Activated CD8-positive, alpha-beta memory T cell treated with anti-CD3 and anti-CD28 coated beads, Interleukin-2, amount 50 U/mL, for 4 hours (primary cell): ENCODE results near the gene CHN2.

Experiments used
- DNase-seq: peaks from one replicate; pipeline ENCODE4 v3.0.0-alpha.2; 2020

CHN2 gene

GRCh38 chr7:29315122-29315891 lies 120.7 kb downstream of the CHN2 start:
- DNase-seq: no peak

DNA sequence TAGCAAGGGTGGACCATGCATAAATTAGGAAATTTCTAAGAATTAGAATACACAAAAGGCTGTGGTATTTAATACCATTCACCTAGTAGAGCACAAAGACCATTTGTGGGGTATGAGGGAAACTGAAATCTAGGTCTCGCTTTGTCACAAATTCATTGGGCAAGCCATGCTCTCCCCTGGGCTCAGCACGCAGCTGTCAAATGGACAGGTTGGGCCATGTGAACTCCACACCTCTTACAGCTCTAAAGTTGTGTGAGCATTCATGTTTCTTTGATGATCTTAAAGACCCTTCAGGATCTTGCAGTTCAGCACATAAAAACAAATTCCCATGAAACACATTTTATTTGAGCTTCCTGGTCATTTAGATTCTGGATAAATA lies 121.3 kb downstream of the CHN2 start:
- DNase-seq: no peak

GRCh38 chr7:29316926-29317325 lies 122.4 kb downstream of the CHN2 start:
- DNase-seq: no peak

GRCh38 chr7:29318853-29319718 lies 124.5 kb downstream of the CHN2 start:
- no peak for DNase-seq

GRCh38 chr7:29319719-29320521 lies 125.3 kb downstream of the CHN2 start:
- no peak for DNase-seq

GRCh38 chr7:29320577-29320976 lies 126.0 kb downstream of the CHN2 start:
- DNase-seq: no peak

DNA sequence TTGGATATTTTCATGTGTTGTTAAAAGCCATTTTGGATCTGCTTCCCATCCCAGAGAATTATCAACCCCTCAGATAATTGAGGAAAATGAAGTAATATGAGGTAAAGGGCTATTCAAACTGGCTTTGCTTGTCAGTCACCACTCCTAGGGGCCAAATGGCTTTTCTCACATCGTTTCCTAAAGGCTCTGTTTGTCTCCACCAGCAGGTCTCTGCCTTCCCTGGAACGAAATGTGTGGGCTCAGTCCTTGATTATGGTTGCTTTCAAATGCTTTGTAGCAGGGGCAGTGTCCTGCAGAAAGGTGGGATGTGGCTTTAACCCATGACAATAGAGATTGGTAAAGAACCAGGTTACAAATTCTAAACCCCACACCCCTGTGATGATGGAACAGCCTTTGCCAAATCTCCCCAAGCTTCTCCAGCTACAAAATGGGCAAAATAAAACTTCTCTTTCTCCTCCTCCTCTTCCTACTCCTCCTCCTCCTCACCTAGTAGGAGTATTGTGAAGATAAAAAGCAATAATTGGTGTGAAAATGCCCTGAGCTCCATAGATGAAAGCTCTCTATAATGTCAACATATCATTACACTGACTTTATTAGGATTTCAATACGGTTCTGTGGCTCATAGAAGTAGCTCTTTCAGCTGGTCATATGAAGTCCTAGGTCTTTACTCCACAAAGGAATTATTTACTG lies 127.6 kb downstream of the CHN2 start:
- no peak for DNase-seq

DNA sequence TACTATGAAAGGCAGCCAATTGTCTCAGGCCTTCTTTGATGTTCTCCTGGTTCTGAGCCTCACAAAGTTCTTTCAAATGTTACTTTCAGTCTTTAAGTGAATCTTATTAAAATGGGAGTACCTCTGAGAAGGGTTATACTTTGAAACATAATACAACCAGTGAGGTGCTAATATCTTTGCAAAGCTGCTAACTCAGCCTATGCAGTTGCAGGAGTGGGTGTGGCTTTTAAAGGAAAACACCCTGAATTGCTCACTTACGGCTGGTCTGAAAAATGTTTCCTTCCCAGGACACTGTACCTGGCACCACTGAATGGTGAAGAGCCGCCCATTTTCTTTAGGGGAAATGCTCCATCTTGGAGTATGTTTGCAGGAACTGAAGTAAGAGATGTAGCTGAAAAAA lies 130.9 kb downstream of the CHN2 start:
- DNase-seq: no peak

DNA sequence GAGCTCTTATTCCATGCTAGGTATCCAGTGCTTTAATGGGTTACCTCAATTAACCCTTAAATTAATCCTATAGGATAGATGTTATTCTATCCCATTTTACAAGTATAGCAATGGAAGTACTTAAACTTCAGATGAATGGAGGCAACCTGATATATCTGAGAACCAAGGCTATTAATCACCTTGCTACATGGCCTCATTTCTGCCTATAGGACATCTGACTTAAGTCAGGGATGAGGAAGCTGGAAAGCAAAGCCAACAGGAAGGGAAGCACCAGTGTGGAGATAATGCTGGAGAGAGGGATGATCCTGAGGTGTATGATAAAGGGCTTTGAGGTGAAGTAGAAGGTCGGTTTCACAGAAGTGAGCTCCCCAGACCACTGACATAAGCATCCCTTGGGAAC lies 132.3 kb downstream of the CHN2 start:
- DNase-seq: no peak

DNA sequence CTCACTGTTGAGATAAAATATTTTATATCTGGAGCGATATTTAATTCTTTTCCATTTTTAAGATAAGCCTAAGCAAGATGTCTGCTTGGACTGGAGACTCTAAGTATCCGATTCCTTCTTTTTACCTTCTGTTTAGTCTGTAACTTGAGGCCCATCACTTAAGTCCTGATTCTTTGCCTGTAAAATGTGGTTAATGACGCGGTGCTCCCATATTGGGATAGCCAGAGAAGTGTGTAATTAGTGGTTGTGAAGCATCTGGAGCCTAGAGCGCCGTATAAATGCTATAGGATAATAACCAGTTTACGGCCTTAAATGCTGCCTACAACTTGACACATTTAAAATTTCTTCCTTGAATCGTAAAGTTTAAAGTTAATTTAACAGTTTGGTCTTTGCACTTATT lies 132.9 kb downstream of the CHN2 start:
- no peak for DNase-seq

DNA sequence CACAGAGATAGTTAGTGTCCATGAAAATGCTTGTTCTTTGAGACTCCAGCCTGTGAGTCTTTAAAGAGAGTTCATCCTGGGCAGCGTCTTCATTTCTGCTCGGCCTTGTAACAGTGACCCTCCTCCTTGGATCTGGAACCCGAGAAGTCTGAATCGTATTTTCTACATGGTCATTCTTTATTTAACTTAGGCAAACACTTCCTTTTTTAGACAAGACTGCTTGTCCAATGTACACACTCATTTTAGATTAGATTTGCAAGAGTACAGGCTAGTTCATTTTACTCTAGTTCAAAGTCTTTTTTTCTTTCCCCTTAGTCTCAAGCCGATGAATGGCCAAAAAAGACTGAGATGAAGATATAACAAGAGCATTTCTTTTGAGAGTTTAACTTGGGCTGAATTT lies 133.5 kb downstream of the CHN2 start:
- DNase-seq: no peak

- DNase-seq: no peak
Observed at GRCh38 chr7:29328811-29329210, 134.2 kb downstream of the CHN2 start.

DNA sequence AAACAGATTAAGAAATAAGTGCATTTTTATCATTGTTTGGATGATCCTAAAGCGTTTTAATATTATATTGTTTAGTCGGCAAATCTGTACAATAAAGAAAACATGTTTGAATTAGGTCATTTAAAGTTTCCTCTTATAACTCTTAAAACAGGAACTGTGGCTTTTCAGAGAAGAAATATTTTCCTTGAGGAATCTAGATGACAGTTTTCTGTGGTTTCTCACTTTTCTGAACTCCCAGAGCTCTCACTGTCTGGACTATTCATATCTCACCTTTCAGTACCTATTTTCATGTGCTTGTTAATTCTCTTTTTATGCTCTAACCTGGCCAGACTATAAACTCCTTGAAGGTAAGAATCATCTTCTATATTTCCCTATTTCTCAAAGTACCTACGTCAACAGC lies 135.1 kb downstream of the CHN2 start:
- DNase-seq: no peak

- DNase-seq: no peak
Observed at GRCh38 chr7:29330136-29330535, 135.6 kb downstream of the CHN2 start.

DNA sequence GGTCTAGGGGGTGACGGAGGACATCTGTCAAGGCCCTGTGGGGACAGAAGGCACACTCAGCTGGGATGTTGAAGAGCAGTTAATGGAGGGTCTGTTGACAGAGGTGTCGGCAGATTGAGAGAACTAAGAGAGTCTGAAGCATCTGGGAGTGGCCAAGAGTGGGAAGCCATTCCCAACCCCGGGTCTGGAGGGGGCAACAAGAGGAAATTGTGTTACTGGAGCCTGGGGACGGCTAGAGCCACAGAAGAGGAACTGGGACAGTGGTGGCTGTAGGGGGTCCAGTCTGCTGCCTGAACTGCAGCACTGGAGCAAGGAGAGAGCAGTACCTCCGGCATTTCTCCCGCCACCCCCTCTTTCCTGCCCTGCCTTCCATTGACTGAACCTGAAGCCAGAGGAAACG lies 136.6 kb downstream of the CHN2 start:
- DNase-seq: no peak

- no peak for DNase-seq
Observed at GRCh38 chr7:29332042-29332811, 137.7 kb downstream of the CHN2 start.

- no peak for DNase-seq
Observed at GRCh38 chr7:29332875-29333855, 138.6 kb downstream of the CHN2 start.

DNA sequence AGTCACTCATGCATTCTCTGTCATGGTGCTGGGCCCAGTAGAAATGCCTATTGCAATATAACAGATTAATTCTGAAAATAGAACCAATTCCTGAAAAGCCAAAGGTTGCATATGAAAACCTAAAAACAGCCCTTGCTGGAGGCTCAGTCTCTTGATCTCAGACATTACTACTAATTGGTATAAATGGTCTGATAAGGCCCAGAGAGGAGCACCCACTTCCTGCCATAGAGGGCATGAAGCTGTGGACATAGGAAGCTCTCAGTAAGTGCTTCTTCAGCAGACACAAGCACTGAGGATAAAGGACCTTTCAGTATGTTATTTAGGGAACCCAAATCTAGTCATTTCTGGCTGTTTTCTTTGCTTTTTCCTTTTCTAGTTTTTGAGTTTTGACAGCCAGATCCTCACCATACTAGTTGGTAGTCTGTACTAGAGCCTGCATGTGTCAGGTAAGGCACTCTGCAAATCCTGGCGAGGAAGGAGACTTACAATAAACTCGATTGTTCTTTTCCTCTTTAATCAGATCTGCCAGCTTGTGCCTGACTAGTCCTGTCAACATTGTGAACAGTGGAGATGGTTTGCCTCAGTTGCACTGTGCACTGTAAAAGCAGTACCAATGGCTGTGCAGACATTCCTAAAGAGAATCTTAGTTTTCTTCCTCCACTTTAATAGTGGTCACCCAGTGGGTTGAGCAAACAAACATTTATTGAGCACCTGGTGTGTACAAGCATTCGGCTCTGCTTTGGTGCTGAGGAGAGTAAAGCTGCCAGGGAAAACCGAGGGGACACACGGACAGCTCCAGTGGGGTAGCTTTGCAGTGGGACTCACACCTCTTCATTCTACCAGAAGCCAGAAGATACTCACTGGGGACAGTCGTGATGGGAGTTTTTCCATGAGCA lies 140.9 kb downstream of the CHN2 start:
- no peak for DNase-seq

- peak; percentile 27 for DNase-seq
Observed at GRCh38 chr7:29337546-29338116, 143.1 kb downstream of the CHN2 start.
